Left lung (tissue), 10 donors: ENCODE results near the gene GTPBP4. TPM values are rescaled to one million over a fixed set of nuclear protein-coding genes. Genes with fewer than 3 reads are reported as not detected.

ENCODE experiments used
- ATAC-seq: fragments of 200-7000 bp; cut with Tn5 transposase; one replicate; pipeline ENCODE4 v1.9.1; 2020; ENCODE audit warnings: moderate library complexity
- DNase-seq, 4 donors: peaks; one replicate each; pipeline ENCODE4 v3.0.0-alpha.2; 2013 to 2020
- H3K27ac ChIP-seq, 2 donors: fragments of 200-600 bp; sonication (generic) in 1 of 2; one replicate each; pipeline versions ENCODE4 v1.5.0 to v1.8.0; 2020 to 2021
- H3K27me3 ChIP-seq, 2 donors: fragments of 200-600 bp; sonication (generic) in 1 of 2; one replicate each; pipeline versions ENCODE4 v1.5.0 to v1.8.0; 2020 to 2021
- H3K36me3 ChIP-seq, 2 donors: fragments of 200-600 bp; sonication (generic) in 1 of 2; one replicate each; pipeline versions ENCODE4 v1.5.0 to v1.8.0; 2020 to 2021
- H3K4me1 ChIP-seq, 2 donors: fragments of 200-600 bp; one replicate each; pipeline ENCODE4 v1.8.0; 2021
- H3K4me3 ChIP-seq, 2 donors: fragments of 200-600 bp; sonication (generic) in 1 of 2; one replicate each; pipeline versions ENCODE4 v1.5.0 to v1.8.0; 2020 to 2021; ENCODE audit warnings: mild to moderate bottlenecking in 1 of 2
- H3K9me3 ChIP-seq, 2 donors: fragments of 200-600 bp; sonication (generic) in 1 of 2; one replicate each; pipeline versions ENCODE4 v1.5.0 to v1.8.0; 2020 to 2021
- intact Hi-C, 2 donors: fragments of 100-400 bp; cut with DNase I; formaldehyde crosslinking; loops; one replicate each; pipeline versions ENCODE4 v1.11.2 to v1.14.2; 2022
- polyA plus RNA-seq, 6 donors: library from polyadenylated mRNA; unstranded; fragments of 120-200 nt; gene quantifications; one replicate each; pipeline ENCODE4 v1.2.1, GENCODE V29; 2013; ENCODE audit not compliant: insufficient read length in 6 of 6
- total RNA-seq, 2 donors: library from RNA; stranded (reverse); fragmentation: NEBNext Ultra II Directional; extraction: Animal tissue kit (Norgen Biotek cat#: 25700); gene quantifications; one replicate each; pipeline ENCODE4 v1.2.1, GENCODE V29; 2021
- TF ChIP-seq, protein P1 (sequence below), 2 donors: fragments of 200-600 bp; sonication (generic) in 1 of 2; IDR thresholded peaks; one replicate each; pipeline versions ENCODE4 v1.5.0 to v1.8.0; 2021; ENCODE audit warnings: antibody characterized with exemption in 2 of 2
- donor health status: DM: no; HTN: yes; CAD: no.
- donor health status: DM: no; HTN: no; CAD: no.

GTPBP4 gene
- total and polyA plus RNA-seq, 8 donors, result 33.2 to 62.7 (median 50.5) TPM

DNA sequence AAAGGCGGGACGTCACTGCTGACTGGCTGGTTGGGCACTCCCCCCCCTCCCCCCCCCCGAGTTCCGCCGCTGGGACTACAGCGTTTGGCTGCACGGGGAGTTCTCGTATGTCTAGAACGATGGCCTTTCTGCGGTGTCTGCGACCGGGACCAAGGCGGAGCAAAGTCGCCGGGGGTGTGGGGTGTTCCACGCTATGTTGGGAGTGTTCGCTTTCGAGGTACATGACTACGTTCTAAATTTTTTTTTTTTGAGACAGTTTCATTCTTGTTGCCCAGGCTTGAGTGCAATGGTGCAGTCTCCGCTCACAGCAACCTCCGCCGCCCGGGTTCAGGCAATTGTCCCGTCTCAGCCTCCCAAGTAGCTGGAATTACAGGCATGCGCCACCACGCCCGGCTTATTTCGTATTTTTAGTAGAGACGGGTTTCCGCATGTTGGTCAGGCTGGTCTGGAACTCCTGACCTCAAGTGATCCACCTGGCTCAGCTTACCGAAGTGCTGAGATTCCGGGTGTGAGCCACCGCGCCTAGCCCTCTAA is 61.3 kb downstream of the GTPBP4 start:
- H3K27me3 ChIP-seq, result no peaks in the 10 kb centered on the region
- TF ChIP-seq, protein P1, sequence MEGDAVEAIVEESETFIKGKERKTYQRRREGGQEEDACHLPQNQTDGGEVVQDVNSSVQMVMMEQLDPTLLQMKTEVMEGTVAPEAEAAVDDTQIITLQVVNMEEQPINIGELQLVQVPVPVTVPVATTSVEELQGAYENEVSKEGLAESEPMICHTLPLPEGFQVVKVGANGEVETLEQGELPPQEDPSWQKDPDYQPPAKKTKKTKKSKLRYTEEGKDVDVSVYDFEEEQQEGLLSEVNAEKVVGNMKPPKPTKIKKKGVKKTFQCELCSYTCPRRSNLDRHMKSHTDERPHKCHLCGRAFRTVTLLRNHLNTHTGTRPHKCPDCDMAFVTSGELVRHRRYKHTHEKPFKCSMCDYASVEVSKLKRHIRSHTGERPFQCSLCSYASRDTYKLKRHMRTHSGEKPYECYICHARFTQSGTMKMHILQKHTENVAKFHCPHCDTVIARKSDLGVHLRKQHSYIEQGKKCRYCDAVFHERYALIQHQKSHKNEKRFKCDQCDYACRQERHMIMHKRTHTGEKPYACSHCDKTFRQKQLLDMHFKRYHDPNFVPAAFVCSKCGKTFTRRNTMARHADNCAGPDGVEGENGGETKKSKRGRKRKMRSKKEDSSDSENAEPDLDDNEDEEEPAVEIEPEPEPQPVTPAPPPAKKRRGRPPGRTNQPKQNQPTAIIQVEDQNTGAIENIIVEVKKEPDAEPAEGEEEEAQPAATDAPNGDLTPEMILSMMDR (IDR thresholded peaks at IDR 0.05), result no peak
- no peak for ATAC-seq
- no peaks in the 10 kb centered on the region for H3K9me3 ChIP-seq
- peak overlapping the region; percentile 97 to 100 for H3K27ac ChIP-seq
- intact Hi-C loops, result no loop called here
- peak overlapping the region; percentile 52 to 89 for H3K4me3 ChIP-seq
- peaks cover 0 to 14% of the 10 kb centered on the region in 2 donors for H3K36me3 ChIP-seq
- peaks cover 11 to 69% of the 10 kb centered on the region in 2 donors for H3K4me1 ChIP-seq
- no peak for DNase-seq

DNA sequence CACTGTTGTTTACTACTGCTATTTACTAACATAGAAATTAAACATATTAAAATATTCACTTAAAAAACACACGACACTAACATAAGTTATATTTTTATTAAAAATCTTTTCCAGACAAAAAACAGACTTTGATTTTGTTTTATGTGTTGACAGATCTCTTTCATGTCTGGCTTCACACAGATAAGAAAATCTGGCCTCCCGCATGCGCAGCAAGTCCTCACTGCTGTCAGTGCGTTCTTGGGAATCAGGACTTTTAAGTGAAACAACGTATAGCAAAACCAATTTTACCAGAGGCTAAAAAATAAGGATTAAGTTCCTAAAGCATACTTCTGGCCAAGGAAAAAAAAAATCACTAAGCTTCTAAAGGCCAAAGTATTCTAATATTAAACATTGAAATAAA is 61.9 kb downstream of the GTPBP4 start:
- Histone ChIP-seq H3K9me3 (no peaks in the 10 kb centered on the region), H3K27ac (peak overlapping the region; percentile 97 to 100), H3K27me3 (no peaks in the 10 kb centered on the region), H3K4me3 (peak overlapping the region; percentile 52 to 89), H3K36me3 (peaks cover 0 to 14% of the 10 kb centered on the region in 2 donors), H3K4me1 (peaks cover 17 to 69% of the 10 kb centered on the region in 2 donors)
- DNase-seq, result no peak
- TF ChIP-seq, protein P1 (IDR thresholded peaks at IDR 0.05), result no peak
- intact Hi-C loops, result no loop called here
- no peak for ATAC-seq

DNA sequence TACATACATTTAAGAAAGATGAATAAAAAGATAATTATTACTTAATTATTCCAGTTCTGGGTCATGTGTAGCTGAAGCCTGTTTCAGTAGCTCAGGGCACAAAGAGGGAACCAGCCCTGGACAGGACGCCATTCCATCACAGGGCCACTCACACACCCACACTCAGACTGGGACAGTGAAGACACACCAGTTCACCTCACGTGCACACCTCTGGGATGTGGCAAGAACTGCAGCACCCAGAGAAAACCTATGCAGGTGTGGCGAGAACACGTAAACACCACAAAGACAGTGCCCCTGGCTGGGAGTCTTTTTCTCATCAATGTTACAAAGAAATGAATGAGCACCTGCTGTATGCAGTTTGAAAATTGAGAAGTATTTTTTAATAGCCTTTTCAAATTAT is 62.3 kb downstream of the GTPBP4 start:
- Histone ChIP-seq H3K27me3 (no peaks in the 10 kb centered on the region), H3K4me1 (peaks cover 17 to 69% of the 10 kb centered on the region in 2 donors), H3K27ac (peak overlapping the region in 1 of 2 donors; percentile 97), H3K36me3 (peaks cover 0 to 14% of the 10 kb centered on the region in 2 donors), H3K9me3 (no peaks in the 10 kb centered on the region), H3K4me3 (peak overlapping the region; percentile 52 to 89)
- intact Hi-C loops, result no loop called here
- no peak for DNase-seq
- TF ChIP-seq, protein P1 (IDR thresholded peaks at IDR 0.05), result no peak
- ATAC-seq, result no peak

DNA sequence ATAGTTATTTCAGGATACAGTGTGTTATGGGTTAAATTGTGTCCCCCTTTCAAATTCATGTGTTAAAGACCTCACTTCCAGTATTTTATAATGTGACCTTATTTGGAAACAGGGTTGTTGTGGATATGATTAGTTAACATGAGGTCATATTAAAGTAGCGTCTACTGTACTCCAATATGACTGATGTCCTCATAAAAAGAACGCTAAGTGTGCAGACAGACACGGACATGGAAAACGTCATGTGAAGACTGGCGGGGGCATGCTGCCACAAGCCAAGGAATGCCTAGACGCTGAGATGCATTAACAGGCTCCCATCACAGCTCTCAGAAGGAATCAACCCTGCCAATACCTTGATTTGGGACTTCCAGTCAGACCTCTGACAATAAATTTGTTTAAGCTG is 66.5 kb downstream of the GTPBP4 start:
- Histone ChIP-seq H3K27ac (no peak overlapping the region), H3K9me3 (no peaks in the 10 kb centered on the region), H3K36me3 (peaks cover 0 to 14% of the 10 kb centered on the region in 2 donors), H3K4me3 (no peak overlapping the region), H3K27me3 (no peaks in the 10 kb centered on the region), H3K4me1 (peaks cover 17 to 73% of the 10 kb centered on the region in 2 donors)
- intact Hi-C loops, result no loop called here
- ATAC-seq (no peak), DNase-seq (no peak)
- TF ChIP-seq, protein P1 (IDR thresholded peaks at IDR 0.05), result no peak

DNA sequence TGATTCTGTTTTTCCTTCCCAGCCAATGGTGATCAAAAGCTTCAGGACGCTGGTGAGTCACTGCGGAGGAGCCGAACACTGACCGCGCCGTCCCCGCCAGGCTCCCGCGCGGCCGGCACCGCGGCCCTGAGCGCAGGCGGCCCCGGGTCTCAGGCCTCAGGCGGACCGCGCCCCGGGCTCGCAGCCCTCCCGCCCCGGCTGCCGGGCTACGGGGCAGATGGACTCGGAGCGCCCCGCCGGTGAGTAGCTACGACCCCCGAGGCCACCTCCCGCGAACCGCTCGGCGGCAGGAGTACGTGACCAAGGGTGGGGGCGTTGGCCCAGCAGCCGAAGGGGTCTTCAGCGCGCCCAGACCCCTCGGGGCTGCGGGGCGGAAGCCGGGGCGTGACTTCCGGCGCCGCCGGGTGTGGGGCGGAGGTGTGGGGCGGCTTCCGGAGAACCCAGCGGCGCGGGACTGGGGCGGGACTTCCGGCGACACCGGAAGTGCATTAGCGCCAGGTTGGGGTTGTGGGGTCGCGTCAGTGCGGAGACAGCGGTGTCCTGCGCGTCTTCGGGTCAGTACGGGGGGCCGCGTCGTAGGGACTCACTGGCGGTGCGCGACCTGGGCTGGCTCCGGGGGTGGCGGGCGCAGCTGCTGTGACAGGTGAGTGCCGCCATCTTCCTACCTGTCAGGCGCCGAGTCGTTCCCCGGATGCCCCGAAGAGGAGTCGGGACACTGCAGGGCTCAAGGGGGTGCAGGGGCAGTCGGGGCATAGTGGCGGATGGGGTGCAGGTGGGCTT is 68.3 kb downstream of the GTPBP4 start, which contains the start of gene WDR37:
WDR37 (plus strand) TSS at position 60 of the 780 bp plus-strand sequence. CDS start 15,771 bp downstream, outside the sequence.
- peak; percentile 83 to 95 (median 89) for DNase-seq
- peaks cover 0 to 14% of the 10 kb centered on the region in 2 donors for H3K36me3 ChIP-seq
- H3K4me1 ChIP-seq, result peaks cover 8 to 74% of the 10 kb centered on the region in 2 donors
- peak within 1 kb of the TSS; percentile 98 to 99 for H3K27ac ChIP-seq
- peak within 1 kb of the TSS; percentile 83 to 93 for H3K4me3 ChIP-seq
- no peaks in the 10 kb centered on the region for H3K9me3 ChIP-seq
- intact Hi-C loops, result no loop called here
- TF ChIP-seq, protein P1 (IDR thresholded peaks at IDR 0.05), result no peak
- peak; percentile 97 for ATAC-seq
- no peaks in the 10 kb centered on the region for H3K27me3 ChIP-seq
